ENCODE results near the gene GSX1. TPM values are rescaled to one million over a fixed set of nuclear protein-coding genes. Genes with fewer than 3 reads are reported as not detected.

GSX1 gene
- total RNA-seq, 3 donors from 2014 or later (not counting 1 experiment from before 2014, with no cell fraction given): not detected

DNA sequence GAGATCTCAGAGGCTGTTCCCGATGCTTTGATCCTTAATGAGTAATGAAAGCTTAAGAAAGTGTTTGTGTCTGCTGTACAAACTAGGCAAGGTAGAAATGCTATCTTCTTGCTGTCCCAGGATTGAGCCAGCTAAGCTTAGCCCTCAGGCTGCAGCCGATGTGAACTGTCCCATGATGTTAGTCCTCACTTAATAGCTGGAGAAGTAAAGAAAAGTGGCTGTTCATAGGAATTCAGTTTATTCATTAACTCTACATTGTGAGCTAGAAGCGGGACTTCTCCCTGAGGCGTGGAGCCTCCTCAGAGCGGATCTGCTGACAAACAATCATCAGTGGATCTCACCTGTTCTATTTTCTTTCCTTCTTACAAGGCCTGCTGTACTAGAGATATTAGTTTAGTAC lies 10.1 kb upstream of the GSX1 start:
- Mint-ChIP-seq H3K27me3 (ENCODE audit: low read depth in 2 of 2) (peaks cover 32 to 75% of the 10 kb centered on the region in 2 donors), H3K36me3 (no peaks in the 10 kb centered on the region), H3K4me3 (no peak overlapping the region), H3K9me3 (no peaks in the 10 kb centered on the region), H3K27ac (no peak overlapping the region), H3K4me1 (no peaks in the 10 kb centered on the region)
- 87% methylated on average over 5 of the region's 5 CpGs for whole genome bisulfite sequencing (ENCODE audit: insufficient coverage)
- Histone ChIP-seq H3K27me3 (ENCODE audit: control insufficient read depth, insufficient read depth, low read length) (no peaks in the 10 kb centered on the region), H3K9me3 (ENCODE audit: control insufficient read depth, insufficient read depth, low read length) (no peaks in the 10 kb centered on the region), H3K4me3 (ENCODE audit: low read length) (no peak overlapping the region), H3K27ac (ENCODE audit: low read length) (no peak overlapping the region), H3K4me1 (ENCODE audit: control insufficient read depth, insufficient read depth, low read length) (no peaks in the 10 kb centered on the region), H3K36me3 (ENCODE audit: control insufficient read depth, insufficient read depth, low read length) (no peaks in the 10 kb centered on the region)
- DNase-seq: no peak
- no peak for ATAC-seq
- TF ChIP-seq, protein P1, sequence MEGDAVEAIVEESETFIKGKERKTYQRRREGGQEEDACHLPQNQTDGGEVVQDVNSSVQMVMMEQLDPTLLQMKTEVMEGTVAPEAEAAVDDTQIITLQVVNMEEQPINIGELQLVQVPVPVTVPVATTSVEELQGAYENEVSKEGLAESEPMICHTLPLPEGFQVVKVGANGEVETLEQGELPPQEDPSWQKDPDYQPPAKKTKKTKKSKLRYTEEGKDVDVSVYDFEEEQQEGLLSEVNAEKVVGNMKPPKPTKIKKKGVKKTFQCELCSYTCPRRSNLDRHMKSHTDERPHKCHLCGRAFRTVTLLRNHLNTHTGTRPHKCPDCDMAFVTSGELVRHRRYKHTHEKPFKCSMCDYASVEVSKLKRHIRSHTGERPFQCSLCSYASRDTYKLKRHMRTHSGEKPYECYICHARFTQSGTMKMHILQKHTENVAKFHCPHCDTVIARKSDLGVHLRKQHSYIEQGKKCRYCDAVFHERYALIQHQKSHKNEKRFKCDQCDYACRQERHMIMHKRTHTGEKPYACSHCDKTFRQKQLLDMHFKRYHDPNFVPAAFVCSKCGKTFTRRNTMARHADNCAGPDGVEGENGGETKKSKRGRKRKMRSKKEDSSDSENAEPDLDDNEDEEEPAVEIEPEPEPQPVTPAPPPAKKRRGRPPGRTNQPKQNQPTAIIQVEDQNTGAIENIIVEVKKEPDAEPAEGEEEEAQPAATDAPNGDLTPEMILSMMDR (IDR thresholded peaks at IDR 0.05): no peak
- intact Hi-C loops (cut with micrococcal nuclease): no loop called here

GRCh38 chr13:27783111-27783510 lies 9.2 kb upstream of the GSX1 start:
- peak in 1 of 2 donors; percentile 12 for DNase-seq
- H3K9me3 Mint-ChIP-seq: no peaks in the 10 kb centered on the region
- no peaks in the 10 kb centered on the region for H3K4me1 ChIP-seq (ENCODE audit: control insufficient read depth, insufficient read depth, low read length)
- no peak overlapping the region for H3K4me3 Mint-ChIP-seq
- H3K4me1 Mint-ChIP-seq: no peaks in the 10 kb centered on the region
- no peak overlapping the region for H3K27ac ChIP-seq (ENCODE audit: low read length)
- H3K27me3 Mint-ChIP-seq (ENCODE audit: low read depth in 2 of 2): peaks cover 37 to 65% of the 10 kb centered on the region in 2 donors
- TF ChIP-seq, protein P1 (IDR thresholded peaks at IDR 0.05): no peak
- H3K9me3 ChIP-seq (ENCODE audit: control insufficient read depth, insufficient read depth, low read length): no peaks in the 10 kb centered on the region
- ATAC-seq: no peak
- H3K4me3 ChIP-seq (ENCODE audit: low read length): no peak overlapping the region
- no peaks in the 10 kb centered on the region for H3K36me3 ChIP-seq (ENCODE audit: control insufficient read depth, insufficient read depth, low read length)
- H3K27ac Mint-ChIP-seq: no peak overlapping the region
- 54% methylated on average over 4 of the region's 4 CpGs for WGBS (ENCODE audit: insufficient coverage)
- H3K36me3 Mint-ChIP-seq: no peaks in the 10 kb centered on the region
- intact Hi-C loops (cut with micrococcal nuclease): no loop called here
- no peaks in the 10 kb centered on the region for H3K27me3 ChIP-seq (ENCODE audit: control insufficient read depth, insufficient read depth, low read length)

- no peak overlapping the region for H3K4me3 Mint-ChIP-seq
- WGBS (ENCODE audit: insufficient coverage): 46% methylated on average over 1 of the region's 1 CpG
These were observed 4.0 kb upstream of the GSX1 start for GRCh38 chr13:27788271-27788670.

GRCh38 chr13:27789153-27789494 lies 3.2 kb upstream of the GSX1 start:
- H3K27me3 ChIP-seq (ENCODE audit: control insufficient read depth, insufficient read depth, low read length): peaks cover 29% of the 10 kb centered on the region
- no peak for ATAC-seq
- TF ChIP-seq, protein P1 (IDR thresholded peaks at IDR 0.05): no peak
- no peaks in the 10 kb centered on the region for H3K9me3 ChIP-seq (ENCODE audit: control insufficient read depth, insufficient read depth, low read length)
- intact Hi-C loops (cut with micrococcal nuclease): no loop called here
- H3K27ac ChIP-seq (ENCODE audit: low read length): no peak overlapping the region
- WGBS (ENCODE audit: insufficient coverage): 9% methylated on average over 5 of the region's 6 CpGs
- peak overlapping the region; percentile 75 for H3K4me3 Mint-ChIP-seq
- H3K4me1 ChIP-seq (ENCODE audit: control insufficient read depth, insufficient read depth, low read length): peaks cover 28% of the 10 kb centered on the region
- H3K27ac Mint-ChIP-seq: no peak overlapping the region
- H3K36me3 ChIP-seq (ENCODE audit: control insufficient read depth, insufficient read depth, low read length): no peaks in the 10 kb centered on the region
- peak overlapping the region; percentile 6 for H3K4me3 ChIP-seq (ENCODE audit: low read length)
- H3K9me3 Mint-ChIP-seq: peaks cover 0 to 2% of the 10 kb centered on the region in 2 donors
- DNase-seq: peak in 1 of 2 donors; percentile 51
- H3K4me1 Mint-ChIP-seq: peaks cover 32 to 38% of the 10 kb centered on the region in 2 donors
- H3K27me3 Mint-ChIP-seq (ENCODE audit: low read depth in 2 of 2): peaks cover 54 to 59% of the 10 kb centered on the region in 2 donors
- peaks cover 5% of the 10 kb centered on the region for H3K36me3 Mint-ChIP-seq

More at GRCh38 chr13:27788271-27788670, 4.0 kb upstream of the GSX1 start:
- Mint-ChIP-seq H3K9me3 (peaks cover 0 to 2% of the 10 kb centered on the region in 2 donors), H3K27me3 (ENCODE audit: low read depth in 2 of 2) (peaks cover 53 to 59% of the 10 kb centered on the region in 2 donors), H3K4me1 (peaks cover 32 to 36% of the 10 kb centered on the region in 2 donors), H3K27ac (no peak overlapping the region), H3K36me3 (peaks cover 5% of the 10 kb centered on the region)
- no peaks in the 10 kb centered on the region for H3K9me3 ChIP-seq (ENCODE audit: control insufficient read depth, insufficient read depth, low read length)
- H3K27ac ChIP-seq (ENCODE audit: low read length): no peak overlapping the region
- TF ChIP-seq, protein P1 (IDR thresholded peaks at IDR 0.05): no peak
- H3K27me3 ChIP-seq (ENCODE audit: control insufficient read depth, insufficient read depth, low read length): peaks cover 23% of the 10 kb centered on the region
- intact Hi-C loops (cut with micrococcal nuclease): no loop called here
- DNase-seq: no peak
- peaks cover 28% of the 10 kb centered on the region for H3K4me1 ChIP-seq (ENCODE audit: control insufficient read depth, insufficient read depth, low read length)
- no peak for ATAC-seq
- H3K4me3 ChIP-seq (ENCODE audit: low read length): no peak overlapping the region
- no peaks in the 10 kb centered on the region for H3K36me3 ChIP-seq (ENCODE audit: control insufficient read depth, insufficient read depth, low read length)

All from natural killer cell (primary cell).